PC-3 (cell line): ENCODE results near the gene KIF25.

Experiments used
- CTCF ChIP-seq: fragments of 300-600 bp; sonication (generic); conservative IDR thresholded peaks from 2 replicates; pipeline ENCODE4 v1.5.1; 2017; ENCODE audit warnings: antibody characterized with exemption, low read depth, mild to moderate bottlenecking, low read length
- EZH2 ChIP-seq: fragments of 300-600 bp; sonication (generic); IDR thresholded peaks from one replicate; pipeline ENCODE4 v1.6.1; 2017; ENCODE audit warnings: antibody characterized with exemption, mild to moderate bottlenecking, low read length; ENCODE audit not compliant: unreplicated experiment
- EZH2phosphoT487 ChIP-seq: fragments of 300-600 bp; sonication (generic); IDR thresholded peaks from 2 replicates; pipeline ENCODE4 v1.6.1; 2018; ENCODE audit warnings: mild to moderate bottlenecking, antibody characterized with exemption, low read length, borderline replicate concordance

- TF ChIP-seq CTCF (no peak), EZH2 (no peak), EZH2phosphoT487 (no peak)
These were observed 13.2 kb upstream of the KIF25 start for GRCh38 chr6:167984144-167984719.
